ENCODE measurements around the gene HDAC10.

The HDAC10 gene

DNA sequence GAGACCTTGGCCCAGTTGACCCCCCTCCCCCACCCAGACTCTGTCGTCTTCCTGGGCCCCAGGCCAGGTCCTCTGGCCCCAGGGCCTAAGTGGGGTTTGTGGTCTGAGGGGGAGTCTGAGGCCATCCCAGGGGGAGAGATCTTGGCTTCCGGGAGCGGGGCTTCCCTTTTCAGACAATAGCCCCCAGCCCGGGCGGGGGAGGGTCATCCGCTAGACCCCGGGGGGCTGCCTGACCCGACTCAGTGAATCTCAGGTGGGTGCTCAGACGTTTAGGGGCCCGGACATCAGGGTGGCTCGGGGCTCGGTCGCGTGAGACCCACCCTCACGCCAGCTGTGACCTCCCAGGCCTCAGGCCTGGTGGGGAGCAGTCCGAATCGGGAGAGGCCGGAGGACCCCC, 18.5 kb upstream of the HDAC10 start:
- Mint-ChIP-seq H3K9me3 (no peaks in the 10 kb centered on the region), H3K27ac (no peak overlapping the region), H3K4me3 (peak overlapping the region; percentile 71), H3K27me3 (ENCODE audit: low read depth) (peaks cover 10% of the 10 kb centered on the region), H3K4me1 (ENCODE audit: low read depth) (peaks cover 10% of the 10 kb centered on the region), H3K36me3 (ENCODE audit: low read depth) (peaks cover 3% of the 10 kb centered on the region)

DNA sequence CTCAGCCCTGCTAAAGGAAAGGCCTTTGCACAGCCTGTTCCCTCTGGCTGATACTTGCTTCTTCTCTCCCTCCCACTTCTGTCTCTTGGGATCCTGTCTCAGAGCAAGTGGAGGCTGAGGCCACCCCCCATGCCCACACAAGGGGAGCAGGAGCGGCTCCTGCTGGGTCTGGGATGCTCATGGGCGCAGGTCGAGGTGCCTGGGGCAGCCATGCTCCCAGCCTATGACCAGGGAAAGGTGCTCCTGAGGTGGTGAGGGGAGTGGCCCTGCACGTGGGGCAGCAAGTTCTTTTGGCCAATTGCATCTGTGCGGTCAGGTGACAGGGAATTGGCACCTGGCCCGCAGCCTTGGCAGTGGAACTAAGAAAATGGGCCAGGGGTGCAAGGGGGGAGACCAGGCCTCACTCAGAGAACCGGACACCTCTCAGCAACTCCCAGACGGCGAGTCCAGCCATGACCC, 17.6 kb upstream of the HDAC10 start:
- Mint-ChIP-seq H3K36me3 (ENCODE audit: low read depth) (peaks cover 3% of the 10 kb centered on the region), H3K4me1 (ENCODE audit: low read depth) (peaks cover 6% of the 10 kb centered on the region), H3K27me3 (ENCODE audit: low read depth) (peaks cover 4% of the 10 kb centered on the region), H3K4me3 (peak overlapping the region; percentile 46), H3K27ac (no peak overlapping the region), H3K9me3 (no peaks in the 10 kb centered on the region)

DNA sequence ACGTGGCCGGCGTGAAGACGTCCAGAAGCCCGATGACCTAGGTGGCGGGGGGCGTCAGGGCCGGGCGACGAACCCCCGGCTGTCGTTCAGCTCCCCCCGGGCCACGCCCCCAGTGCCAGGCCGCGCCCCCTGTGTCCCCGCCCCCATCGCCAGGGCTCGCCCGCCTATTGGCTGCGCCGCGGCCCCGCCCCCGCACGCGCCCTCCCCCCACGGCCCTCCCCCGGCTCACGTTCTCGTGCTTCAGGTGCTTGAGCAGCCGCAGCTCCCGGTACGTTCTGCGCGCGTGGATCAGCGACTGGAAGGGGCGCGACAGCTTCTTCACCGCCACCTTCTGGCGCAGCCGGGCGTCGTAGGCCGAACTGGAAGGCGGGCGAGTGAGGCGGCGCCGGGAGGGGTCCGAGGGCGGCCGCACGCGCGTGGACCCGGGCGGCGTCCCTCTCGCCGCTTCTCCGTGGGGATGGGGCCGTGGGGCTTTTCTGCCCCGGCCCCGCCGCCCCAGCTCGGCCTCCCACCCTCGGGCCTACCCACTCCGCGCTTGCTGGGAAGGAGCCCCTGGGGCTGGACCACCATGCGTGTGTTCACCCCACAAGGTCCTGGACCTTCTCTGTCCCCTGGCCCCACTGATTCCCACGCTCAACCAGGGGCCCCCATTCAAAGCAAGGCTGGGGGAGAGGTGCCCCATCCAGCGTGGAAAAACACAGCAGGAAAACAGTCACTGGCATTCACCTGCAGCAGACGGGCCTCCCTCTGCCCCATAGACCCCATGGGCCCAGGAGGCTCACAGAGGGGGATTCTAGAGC, 16.7 kb upstream of the HDAC10 start:
- Mint-ChIP-seq H3K36me3 (ENCODE audit: low read depth) (peaks cover 3% of the 10 kb centered on the region), H3K4me3 (no peak overlapping the region), H3K27ac (no peak overlapping the region), H3K4me1 (ENCODE audit: low read depth) (peaks cover 6% of the 10 kb centered on the region), H3K9me3 (no peaks in the 10 kb centered on the region), H3K27me3 (ENCODE audit: low read depth) (peaks cover 2% of the 10 kb centered on the region)

DNA sequence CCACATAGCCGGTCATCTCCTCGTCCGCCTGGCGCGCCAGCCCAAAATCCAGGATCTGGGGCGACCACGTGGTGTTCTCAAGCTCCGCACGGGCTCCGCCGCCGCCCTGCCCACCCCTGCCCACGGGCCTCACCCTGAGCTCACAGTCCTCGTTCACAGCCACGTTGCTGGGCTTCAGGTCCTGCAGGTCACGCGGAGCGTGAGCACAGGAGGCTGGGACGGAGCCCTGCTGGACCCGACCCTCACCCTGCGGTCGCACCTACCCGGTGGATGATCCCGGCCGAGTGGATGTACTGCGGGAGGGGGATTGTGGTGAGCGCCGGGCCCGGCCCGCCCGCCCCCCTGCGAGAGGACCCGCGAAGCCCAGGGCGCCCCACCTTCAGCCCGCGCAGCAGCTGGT, 15.9 kb upstream of the HDAC10 start:
- Mint-ChIP-seq H3K27me3 (ENCODE audit: low read depth) (peaks cover 6% of the 10 kb centered on the region), H3K27ac (no peak overlapping the region), H3K9me3 (no peaks in the 10 kb centered on the region), H3K36me3 (ENCODE audit: low read depth) (peaks cover 3% of the 10 kb centered on the region), H3K4me1 (ENCODE audit: low read depth) (peaks cover 11% of the 10 kb centered on the region), H3K4me3 (no peak overlapping the region)

- Mint-ChIP-seq H3K4me3 (no peak overlapping the region), H3K9me3 (no peaks in the 10 kb centered on the region), H3K36me3 (ENCODE audit: low read depth) (peaks cover 3% of the 10 kb centered on the region), H3K27me3 (ENCODE audit: low read depth) (peaks cover 7% of the 10 kb centered on the region), H3K4me1 (ENCODE audit: low read depth) (peaks cover 11% of the 10 kb centered on the region), H3K27ac (no peak overlapping the region)
Measured at GRCh38 chr22:50264946-50265669, 14.0 kb upstream of the HDAC10 start.

DNA sequence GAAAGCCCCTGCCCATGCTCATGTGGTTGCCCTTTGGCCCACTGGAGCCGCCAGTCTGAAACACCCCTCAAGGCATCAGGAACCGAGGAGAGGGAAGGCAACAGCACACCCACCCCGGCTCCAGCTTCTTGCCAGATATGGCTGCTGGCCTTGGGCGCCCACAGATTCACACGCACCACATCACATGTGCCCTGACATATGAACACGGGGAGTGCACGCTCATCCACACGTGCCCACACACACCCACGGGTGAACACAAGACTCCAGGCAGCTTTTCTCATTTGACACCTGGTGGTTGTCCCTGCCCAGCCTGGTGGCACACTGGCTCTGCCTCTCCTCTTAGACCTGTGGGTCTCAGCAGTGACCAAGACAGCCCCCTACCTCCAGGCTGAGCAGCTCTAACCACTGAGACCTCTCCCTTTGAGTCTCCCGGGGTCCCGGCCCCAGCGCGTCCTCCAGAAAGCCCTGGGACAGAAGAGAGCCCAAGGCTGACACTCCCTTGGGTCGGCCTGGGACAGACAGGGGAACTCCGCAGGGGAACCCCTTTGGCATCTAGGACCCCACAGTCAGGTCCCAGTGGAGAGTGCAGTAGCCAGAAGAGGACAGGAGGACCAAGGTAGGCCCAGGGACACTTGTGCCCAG, 13.2 kb upstream of the HDAC10 start:
- Mint-ChIP-seq H3K27ac (no peak overlapping the region), H3K36me3 (ENCODE audit: low read depth) (peaks cover 3% of the 10 kb centered on the region), H3K27me3 (ENCODE audit: low read depth) (peaks cover 7% of the 10 kb centered on the region), H3K4me1 (ENCODE audit: low read depth) (peaks cover 8% of the 10 kb centered on the region), H3K4me3 (no peak overlapping the region), H3K9me3 (no peaks in the 10 kb centered on the region)

DNA sequence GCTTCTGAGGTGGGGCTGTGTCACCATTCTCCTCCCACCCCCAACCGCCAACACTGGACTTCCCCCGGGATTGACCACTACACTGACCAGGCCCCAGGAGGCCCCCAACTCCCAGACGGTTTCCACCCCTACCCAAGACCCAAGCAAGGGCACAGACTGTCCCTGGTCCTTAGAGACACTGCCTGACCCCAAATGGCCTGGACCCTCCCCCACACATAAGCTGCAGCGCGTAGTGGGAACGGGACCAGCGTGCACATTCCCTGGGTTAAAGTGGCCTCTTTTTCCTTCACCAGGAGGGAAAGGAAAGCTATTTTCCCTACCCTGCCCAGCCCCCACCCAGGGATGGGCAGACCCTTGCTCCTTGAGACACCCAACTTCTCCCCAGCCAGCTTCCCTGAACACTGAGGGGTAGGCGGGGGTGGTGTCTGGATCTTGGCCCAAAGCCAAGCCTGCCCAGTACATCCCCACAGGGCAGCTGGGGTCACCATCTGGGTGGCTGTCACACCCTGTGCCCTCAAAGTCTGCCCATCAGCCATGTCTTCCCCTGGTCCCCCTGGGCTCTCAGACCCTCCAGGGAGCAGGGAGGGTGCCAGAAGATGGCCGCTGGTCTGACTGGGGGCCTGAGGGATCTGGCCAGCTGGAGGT, 12.0 kb upstream of the HDAC10 start:
- Mint-ChIP-seq H3K4me3 (no peak overlapping the region), H3K9me3 (no peaks in the 10 kb centered on the region), H3K36me3 (ENCODE audit: low read depth) (peaks cover 3% of the 10 kb centered on the region), H3K27me3 (ENCODE audit: low read depth) (peaks cover 10% of the 10 kb centered on the region), H3K4me1 (ENCODE audit: low read depth) (peaks cover 4% of the 10 kb centered on the region), H3K27ac (no peak overlapping the region)

GRCh38 chr22:50262460-50262911, 11.4 kb upstream of the HDAC10 start:
- H3K27me3 Mint-ChIP-seq (ENCODE audit: low read depth) = peaks cover 10% of the 10 kb centered on the region

DNA sequence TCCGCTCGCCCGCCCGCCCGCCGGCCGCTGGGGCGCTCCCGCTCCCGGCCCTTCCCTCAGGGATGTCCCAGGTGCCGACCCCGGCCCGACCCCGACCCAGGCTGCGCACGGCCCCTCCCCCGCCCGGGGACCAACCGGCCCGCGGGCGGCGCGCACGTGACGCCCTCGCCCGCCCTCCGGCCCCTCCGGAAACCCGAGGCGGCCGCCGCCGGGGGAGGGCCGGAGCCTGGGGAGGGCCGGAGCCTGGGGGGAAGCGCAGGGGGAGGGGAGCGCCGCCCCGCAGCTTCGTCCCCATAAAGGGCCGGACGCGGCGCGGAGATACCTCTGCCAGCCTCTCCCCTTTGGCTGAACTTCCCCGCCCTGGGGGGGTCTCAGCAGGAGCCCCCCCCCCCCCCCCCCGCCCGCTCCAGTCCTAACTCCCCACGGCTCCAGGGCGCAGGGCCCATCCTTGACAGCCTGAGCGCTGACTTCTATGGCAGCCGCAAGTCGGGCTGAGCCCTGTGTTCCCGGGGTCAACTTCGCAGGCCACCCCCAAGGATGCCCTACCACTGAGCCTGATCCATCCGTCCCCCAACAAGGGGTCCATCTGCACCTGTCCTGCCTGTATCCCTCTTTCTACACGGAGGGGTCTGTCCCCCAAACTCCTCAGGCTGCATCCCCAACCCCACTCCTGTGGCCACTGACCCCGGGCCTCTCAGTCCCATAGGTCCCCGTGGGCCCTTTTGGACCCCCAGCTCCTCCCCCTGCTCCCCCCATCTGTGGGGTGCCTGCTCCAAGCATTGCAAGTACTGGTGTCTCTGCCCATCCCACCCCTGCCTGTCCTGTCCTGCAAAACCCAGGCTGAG, 10.8 kb upstream of the HDAC10 start, which contains the start of gene MAPK12:
Gene MAPK12 (minus strand): TSS at position 69 of the 845 bp plus-strand sequence. CDS start 174 bp downstream, outside the sequence.
- H3K4me1 Mint-ChIP-seq (ENCODE audit: low read depth) = peaks cover 4% of the 10 kb centered on the region
- peak within 1 kb of the TSS; percentile 9 for H3K27ac Mint-ChIP-seq
- H3K27me3 Mint-ChIP-seq (ENCODE audit: low read depth) = peaks cover 10% of the 10 kb centered on the region
- H3K36me3 Mint-ChIP-seq (ENCODE audit: low read depth) = peaks cover 3% of the 10 kb centered on the region
- peak within 1 kb of the TSS; percentile 70 for H3K4me3 Mint-ChIP-seq
- H3K9me3 Mint-ChIP-seq = no peaks in the 10 kb centered on the region

More at GRCh38 chr22:50262460-50262911, 11.4 kb upstream of the HDAC10 start:
- Mint-ChIP-seq H3K27ac (peak overlapping the region; percentile 9), H3K9me3 (no peaks in the 10 kb centered on the region), H3K4me1 (ENCODE audit: low read depth) (peaks cover 4% of the 10 kb centered on the region), H3K36me3 (ENCODE audit: low read depth) (peaks cover 3% of the 10 kb centered on the region), H3K4me3 (peak overlapping the region; percentile 70)

GRCh38 chr22:50260801-50261614, 9.9 kb upstream of the HDAC10 start:
- Mint-ChIP-seq H3K36me3 (ENCODE audit: low read depth) (peaks cover 3% of the 10 kb centered on the region), H3K27me3 (ENCODE audit: low read depth) (peaks cover 10% of the 10 kb centered on the region), H3K27ac (no peak overlapping the region), H3K4me1 (ENCODE audit: low read depth) (peaks cover 4% of the 10 kb centered on the region), H3K9me3 (no peaks in the 10 kb centered on the region), H3K4me3 (no peak overlapping the region)

- H3K27ac Mint-ChIP-seq = no peak overlapping the region
- no peaks in the 10 kb centered on the region for H3K9me3 Mint-ChIP-seq
- H3K4me3 Mint-ChIP-seq = peak overlapping the region; percentile 21
- H3K4me1 Mint-ChIP-seq (ENCODE audit: low read depth) = peaks cover 4% of the 10 kb centered on the region
- peaks cover 2% of the 10 kb centered on the region for H3K36me3 Mint-ChIP-seq (ENCODE audit: low read depth)
- H3K27me3 Mint-ChIP-seq (ENCODE audit: low read depth) = peaks cover 10% of the 10 kb centered on the region
Measured at GRCh38 chr22:50260434-50260800, 9.4 kb upstream of the HDAC10 start.

DNA sequence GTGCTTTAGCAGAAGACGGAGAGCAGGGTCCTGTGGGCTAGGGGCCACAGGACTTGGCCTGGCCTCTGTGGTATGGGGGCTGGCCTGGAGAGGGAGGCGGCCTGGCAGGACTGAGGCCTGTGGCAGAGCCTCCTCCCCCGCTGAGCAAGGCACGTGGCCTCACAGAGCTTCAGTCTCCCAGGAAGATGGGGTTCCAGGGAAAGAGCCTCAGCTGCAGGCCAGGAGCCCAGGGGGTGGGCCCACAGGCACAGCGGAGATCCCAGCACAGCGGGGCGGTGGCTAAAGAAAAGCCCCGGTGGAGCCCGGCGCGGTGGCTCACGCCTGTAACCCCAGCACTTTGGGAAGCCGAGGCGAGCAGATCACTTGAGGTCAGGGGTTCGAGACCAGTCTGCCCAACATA, 8.2 kb upstream of the HDAC10 start:
- peaks cover 4% of the 10 kb centered on the region for H3K4me1 Mint-ChIP-seq (ENCODE audit: low read depth)
- H3K27me3 Mint-ChIP-seq (ENCODE audit: low read depth) = peaks cover 10% of the 10 kb centered on the region
- no peaks in the 10 kb centered on the region for H3K36me3 Mint-ChIP-seq (ENCODE audit: low read depth)
- no peaks in the 10 kb centered on the region for H3K9me3 Mint-ChIP-seq
- no peak overlapping the region for H3K4me3 Mint-ChIP-seq
- H3K27ac Mint-ChIP-seq = no peak overlapping the region

Measured in T-helper 1 cell treated with Interleukin-12 subunit alpha and Interleukin-12 subunit beta and Interleukin-4 antibody, amounts not matched to agents 30 μg/mL and 1 μg/mL, for 36 hours (primary cell).